GM03348 (cell line): ENCODE measurements around the gene MYCT1.
A peak's percentile ranks its signal among the peaks of the same experiment; 100 is the strongest.
"Not testable (repeated sequence)": the region's sequence is repeated elsewhere in the genome, so short reads cannot be mapped to it uniquely, and the experiment has no call there.

Source experiments
- DNase-seq: peaks from one replicate; pipeline ENCODE4 v3.0.0; 2012; ENCODE audit warnings: low spot score

Gene MYCT1, protein sequence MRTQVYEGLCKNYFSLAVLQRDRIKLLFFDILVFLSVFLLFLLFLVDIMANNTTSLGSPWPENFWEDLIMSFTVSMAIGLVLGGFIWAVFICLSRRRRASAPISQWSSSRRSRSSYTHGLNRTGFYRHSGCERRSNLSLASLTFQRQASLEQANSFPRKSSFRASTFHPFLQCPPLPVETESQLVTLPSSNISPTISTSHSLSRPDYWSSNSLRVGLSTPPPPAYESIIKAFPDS

DNA sequence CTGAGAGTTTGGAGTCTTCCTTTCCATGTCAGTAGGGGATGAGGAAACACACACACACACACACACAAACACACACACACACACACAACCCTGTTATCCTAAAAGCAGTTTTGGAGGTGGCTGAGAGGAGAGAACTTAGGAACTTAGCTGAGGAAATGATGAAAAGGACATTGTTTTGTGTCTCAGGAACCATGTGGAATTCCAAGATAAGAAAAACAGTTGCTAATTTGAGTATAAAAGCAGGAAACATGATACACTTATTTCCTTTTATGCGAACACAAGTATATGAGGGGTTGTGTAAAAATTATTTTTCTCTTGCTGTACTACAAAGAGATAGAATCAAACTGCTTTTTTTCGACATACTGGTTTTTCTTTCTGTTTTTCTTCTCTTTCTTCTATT lies at the start of gene MYCT1:
TSS of gene MYCT1 (plus strand) at position 264 of the 400 bp plus-strand sequence. CDS start at position 270, 6 bp downstream.
- no peak for DNase-seq

DNA sequence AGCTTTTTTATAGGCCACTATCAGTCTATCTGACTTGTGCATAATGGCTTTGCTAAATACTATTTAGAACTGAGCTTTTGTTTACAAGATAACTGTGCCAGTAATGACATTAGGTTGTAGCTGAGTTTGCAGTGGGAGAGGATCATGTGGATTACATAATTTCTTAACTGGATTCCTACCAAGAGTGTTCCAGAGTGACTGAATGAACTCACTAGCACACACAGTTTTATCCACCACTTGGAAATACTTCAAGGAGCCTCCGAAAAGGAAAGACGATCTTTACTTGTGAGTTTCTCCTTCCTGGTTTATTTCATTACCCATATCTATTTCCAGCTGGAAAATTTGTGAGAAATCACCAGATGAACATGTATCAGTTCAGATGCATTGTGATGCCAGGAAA lies 49.6 kb upstream of the MYCT1 start:
- DNase-seq: peak; percentile 70

GRCh38 chr6:152651986-152652385 lies 45.7 kb upstream of the MYCT1 start:
- no peak for DNase-seq

DNA sequence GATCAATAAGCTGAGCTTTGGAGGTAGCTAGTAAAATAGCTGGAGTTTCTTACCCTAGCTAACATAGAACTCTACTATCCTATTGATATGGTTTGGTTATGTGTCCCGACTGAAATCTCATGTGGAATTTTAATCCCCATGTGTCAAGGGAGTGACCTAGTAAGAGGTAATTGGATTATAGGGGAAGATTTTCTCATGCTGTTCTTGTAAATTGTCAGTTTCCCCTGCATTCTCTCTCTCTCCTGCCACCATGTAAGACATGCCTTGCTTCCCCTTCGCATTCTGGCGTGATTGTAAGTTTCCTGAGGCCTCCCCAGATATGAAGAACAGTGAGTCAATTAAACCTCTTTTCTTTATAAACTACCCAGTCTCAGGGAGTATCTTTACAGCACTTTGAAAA lies 35.9 kb upstream of the MYCT1 start:
- DNase-seq: no peak

DNA sequence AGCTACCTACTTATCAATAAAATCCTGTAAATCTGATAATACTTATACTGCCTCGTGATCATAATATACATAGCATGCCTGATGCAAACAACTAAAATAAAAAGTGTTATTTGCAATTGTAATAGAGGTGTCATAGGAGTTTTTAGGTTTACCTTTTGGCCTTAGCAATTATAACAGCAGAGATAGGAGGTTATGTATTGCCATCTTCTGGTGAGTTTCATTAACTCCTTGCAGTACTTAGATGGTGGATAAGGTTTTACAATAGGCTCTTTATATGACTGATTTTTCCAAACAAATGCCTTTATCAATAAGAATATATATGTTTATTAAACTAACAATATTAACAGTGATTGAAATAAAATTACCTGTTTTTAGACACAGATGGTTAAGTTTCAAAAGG lies 27.8 kb upstream of the MYCT1 start:
- peak; percentile 31 for DNase-seq

DNA sequence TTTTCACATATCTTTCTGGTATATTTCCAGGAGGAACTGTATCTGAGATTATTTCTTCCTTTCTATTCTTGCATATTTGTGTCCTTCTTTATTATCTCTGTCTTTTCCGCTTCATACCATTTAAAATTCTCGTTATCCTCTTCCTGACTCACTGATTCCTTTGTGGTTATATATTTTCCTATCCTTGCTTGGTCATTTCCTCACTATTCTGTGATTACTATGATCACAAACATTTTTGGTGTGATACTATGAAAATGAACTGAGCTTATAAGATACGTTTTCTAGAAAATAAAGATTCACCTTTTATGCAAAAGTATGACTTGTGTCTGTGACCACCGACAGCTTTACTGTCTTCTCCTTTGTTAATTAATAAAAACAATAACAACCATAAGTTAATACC lies 26.5 kb upstream of the MYCT1 start:
- peak; percentile 53 for DNase-seq

DNA sequence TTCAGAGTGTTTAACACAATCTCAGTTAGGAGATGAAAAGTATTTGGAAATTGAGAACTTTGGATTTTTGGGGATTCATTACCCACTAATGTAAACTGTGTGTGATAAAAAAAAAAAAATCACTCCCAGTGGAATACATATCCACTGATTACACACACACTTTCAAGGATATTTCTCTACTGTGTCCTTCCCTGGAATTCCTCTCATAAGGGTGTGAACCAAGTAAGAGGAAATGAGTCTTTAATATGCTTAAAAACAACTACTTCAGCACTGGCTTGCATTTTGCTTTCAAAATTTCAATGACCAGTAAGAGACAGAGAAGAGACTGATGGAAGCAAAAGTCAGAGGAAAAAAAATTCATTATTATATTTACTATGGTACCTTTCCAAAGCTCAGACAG lies 24.5 kb upstream of the MYCT1 start:
- DNase-seq: peak; percentile 37

- no peak for DNase-seq
Observed at GRCh38 chr6:152680151-152680550, 17.5 kb upstream of the MYCT1 start.

DNA sequence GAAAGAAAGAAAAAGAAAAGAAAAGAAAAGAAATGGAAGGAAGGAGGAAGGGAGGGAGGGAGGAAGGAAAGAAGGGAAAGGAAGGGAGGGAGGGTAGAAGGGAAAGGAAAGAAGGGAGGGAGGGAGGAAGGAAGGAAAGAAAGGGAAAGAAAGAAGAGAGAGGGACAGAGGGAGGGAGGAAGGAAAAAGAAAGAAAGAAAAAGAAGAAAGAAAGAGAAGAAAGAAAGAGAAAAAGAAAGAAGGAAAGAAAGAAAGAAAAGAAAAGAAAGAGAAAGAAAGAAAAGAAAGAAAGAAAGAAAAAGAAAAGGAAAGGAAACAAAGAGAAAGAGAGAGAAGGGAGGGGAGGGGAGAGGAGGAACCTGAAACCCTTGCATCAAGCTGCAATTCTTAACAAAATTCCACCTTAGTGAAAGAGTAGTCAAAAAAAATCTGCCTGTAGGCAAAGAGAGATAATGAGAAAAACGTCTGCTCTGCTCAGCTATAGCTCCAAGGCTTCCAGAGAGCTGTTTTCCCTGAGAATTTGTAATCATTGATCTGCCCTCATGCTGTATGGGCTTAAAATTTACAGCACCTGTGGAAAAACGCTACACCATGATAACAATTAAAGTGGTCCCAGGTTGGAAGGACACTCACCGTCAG lies 16.7 kb upstream of the MYCT1 start:
- no peak for DNase-seq

DNA sequence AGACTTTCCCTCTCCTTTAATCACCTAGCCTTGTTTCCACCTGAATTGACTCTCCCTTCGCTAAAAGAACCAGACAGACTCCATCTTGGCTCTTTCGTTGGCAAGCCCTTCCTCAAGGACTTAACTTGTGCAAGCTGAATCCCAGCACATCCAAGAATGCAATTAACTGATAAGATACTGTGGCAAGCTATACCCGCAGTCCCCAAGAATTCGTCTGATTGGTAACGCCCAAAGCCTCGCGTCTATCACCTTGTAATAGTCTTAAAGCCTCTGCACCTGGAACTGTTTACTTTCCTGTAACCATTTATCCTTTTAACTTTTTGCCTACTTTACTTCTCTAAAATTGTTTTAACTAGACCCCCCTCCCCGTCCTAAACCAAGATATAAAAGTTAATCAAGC lies 15.6 kb upstream of the MYCT1 start:
- DNase-seq: no peak

DNA sequence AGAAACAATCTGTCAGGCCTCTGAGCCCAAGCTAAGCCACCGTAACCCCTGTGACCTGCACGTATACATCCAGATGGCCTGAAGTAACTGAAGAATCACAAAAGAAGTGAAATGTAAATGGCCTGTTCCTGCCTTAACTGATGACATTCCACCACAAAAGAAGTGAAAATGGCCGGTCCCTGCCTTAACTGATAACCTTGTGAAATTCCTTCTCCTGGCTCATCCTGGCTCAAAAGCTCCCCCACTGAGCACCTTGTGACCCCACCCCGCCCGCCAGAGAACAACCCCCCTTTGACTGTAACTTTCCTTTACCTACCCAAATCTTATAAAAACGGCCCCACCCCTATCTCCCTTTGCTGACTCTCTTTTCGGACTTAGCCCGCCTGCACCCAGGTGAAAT lies 14.8 kb upstream of the MYCT1 start:
- DNase-seq: not testable (repeated sequence)

DNA sequence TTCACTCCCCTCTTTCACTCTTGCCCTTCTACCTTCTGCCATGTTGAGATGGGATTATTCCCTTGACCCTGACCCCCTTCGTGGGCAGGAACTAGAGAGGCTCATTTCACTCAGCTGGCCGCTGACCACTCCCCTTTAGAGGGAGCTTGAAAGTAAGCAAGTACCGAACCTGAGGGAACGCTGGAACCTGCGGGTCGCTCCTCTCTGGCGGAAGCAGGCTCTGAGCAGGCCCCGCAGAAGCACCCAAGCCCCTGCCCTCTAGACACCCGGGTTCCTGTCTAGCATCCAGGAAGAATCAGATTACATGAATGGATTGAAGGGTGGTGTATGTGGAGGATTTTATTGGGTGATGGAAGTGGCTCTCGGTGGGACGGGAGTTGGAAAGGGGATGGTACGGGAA lies 11.9 kb upstream of the MYCT1 start:
- DNase-seq: no peak

- DNase-seq: peak; percentile 19
Observed at GRCh38 chr6:152695372-152696045, 2.2 kb upstream of the MYCT1 start.

DNA sequence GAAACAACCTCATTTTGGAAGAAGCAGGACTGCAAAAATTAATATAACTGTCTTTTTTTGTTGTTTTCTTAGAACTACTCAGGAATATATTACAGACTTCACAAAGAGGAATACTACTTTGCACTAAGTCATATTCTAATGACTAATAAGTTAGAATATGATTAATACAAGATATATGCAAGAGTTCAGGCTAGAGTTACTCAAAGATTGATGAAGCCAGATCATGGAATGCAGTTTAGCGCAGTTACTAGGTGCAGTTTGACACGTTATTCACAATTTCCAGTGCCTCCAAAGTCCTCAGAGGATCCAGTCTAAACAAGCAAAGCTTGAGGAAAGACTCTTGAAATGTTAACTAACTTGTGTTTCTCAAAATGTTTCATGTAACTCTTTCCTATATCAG lies 1.2 kb upstream of the MYCT1 start:
- DNase-seq: peak; percentile 77

DNA sequence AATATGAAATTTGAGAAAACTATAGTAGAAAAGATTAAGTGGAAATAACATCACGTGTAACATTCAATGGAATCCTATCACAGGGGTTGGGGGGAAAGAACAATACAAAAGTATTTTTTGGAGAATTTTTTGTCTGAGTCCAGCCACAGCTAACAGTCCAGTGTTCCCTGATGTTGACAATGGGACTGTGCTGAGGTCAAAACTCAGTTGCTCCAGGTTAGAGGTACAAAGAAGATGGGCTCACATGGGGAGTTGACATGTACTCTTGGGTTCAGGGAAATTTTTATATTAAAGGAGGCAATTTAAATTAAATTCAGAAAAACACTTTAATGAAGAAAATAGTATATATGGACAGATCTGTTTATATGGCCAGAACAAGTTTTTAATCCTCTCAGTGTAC lies 995 bp downstream of the MYCT1 start:
- DNase-seq: no peak

DNA sequence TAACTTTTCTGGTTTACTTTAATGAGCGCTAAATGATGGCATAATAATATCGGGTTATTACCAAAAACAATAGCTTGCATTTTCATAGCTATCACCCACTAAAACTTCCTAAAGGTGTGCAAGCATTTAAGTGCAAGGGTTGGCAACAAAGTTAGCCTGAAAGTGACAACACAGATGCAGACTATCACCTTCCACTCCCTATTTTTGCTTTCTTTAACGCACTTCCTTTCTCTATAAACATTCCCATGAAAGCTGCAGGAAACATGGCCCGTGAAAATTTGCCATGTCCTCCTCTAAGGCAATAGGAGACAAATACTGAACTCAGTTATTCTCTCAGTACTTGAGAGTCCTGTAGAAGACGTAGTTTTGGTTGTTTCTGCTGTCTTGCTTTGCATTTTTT lies 2.7 kb downstream of the MYCT1 start:
- DNase-seq: no peak

DNA sequence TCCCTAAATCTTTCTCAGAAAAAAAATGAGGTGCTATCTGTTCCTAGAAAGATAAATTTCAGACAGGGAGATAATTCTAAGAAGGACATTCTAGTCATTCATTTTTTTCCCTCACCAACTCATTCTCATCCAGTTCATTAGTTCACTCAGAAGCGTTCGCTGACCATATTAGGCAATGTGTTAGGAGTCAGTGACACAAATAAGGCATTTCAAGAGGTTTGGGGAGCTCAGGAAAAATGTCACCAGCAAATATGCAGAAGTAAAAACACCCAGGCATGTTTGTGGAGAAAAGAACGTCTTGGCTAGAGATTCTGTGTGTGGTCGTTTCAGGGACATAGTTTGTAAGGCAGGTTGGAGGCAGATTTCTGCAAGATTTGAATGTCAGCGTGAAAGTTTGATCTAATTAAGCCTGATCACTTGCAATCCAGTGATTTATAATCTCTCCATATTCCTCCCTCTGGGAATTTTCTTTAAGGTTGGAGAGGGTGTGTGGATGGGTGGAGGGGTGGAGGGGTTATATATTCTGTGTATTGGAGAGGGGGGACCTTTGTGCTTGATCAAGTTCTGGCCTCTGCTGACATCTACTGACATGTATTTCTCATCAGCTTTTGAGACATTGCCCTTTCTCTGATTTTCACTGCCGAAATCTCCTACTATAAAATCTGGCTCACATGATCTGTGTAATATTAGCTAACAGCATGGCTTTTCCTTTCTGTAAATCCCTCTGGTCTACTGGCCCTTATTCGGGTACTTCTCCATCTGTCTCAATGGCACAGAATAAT lies 3.6 kb downstream of the MYCT1 start:
- DNase-seq: no peak

GRCh38 chr6:152701863-152702401 lies 4.2 kb downstream of the MYCT1 start:
- no peak for DNase-seq

GRCh38 chr6:152703750-152704149 lies 6.1 kb downstream of the MYCT1 start:
- DNase-seq: not testable (repeated sequence)

GRCh38 chr6:152705327-152705726 lies 7.6 kb downstream of the MYCT1 start:
- DNase-seq: no peak

GRCh38 chr6:152716322-152716721 lies 18.6 kb downstream of the MYCT1 start:
- no peak for DNase-seq

GRCh38 chr6:152720974-152721373 lies 23.3 kb downstream of the MYCT1 start:
- no peak for DNase-seq
